GM21576 (cell line): ENCODE measurements around the gene NFE2L2.
"Not testable (repeated sequence)": the region's sequence is repeated elsewhere in the genome, so short reads cannot be mapped to it uniquely, and the experiment has no call there.

ENCODE experiments used
- ATAC-seq: cut with Tn5 transposase; IDR thresholded peaks from one replicate; pipeline ENCODE4 v1.9.1; 2021; ENCODE audit warnings: mild to moderate bottlenecking, moderate library complexity; ENCODE audit not compliant: unreplicated experiment

The NFE2L2 gene

DNA sequence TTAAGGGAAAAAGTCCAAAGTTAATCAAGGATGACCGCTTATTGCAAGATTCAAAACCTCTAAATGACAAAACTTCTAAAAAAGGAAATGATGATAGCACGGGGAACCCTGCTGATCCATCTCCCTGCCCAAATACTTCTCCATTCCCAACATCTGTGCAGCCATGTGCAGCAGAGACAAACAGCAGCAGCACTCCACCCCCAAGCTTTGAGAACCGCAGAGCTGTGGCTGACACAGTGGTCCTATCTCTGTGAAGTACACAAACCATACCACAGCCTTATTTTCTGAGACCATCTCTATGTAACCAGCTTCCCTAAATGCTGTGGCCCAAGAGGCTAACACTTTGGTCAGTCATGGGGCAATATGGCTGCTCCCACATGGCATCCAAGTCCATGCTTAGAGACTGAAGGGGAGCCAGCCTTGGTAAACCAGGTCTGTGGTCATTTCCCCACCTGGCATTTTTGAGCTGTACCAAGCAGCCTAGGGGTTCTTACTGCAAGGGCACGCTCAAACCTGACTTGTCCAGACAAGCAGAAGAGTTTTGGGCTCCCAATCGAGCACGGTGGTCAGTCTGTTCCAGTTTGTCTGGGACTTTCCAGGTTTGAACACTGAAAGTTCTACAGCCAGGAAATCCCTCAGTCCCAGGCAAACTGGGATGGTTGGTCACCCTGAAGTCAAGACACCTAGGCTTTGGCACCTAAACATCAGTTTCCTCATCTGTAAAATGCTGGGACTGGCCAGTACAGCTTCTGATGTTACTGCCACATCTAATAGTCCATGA, 17.1 kb upstream of the NFE2L2 start:
- ATAC-seq, result peak; percentile 62

DNA sequence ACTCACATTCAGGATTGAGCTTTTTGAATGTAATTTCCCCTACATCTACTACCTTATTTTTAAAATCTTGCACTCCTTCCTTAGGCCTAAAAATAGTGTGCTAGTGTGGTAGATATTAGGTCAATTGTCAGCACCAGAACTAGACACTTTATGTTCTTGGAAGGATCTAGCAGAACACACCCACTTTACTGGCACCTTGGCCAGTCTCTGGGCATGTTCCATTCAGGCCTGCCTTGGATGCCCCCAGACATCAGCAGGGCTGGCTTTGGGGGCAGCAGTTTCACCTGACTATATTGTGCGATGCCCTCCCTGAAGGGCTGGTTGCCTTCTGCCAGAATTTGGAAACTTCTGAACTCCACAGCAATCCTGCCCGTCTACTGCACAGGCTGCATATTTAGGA, 15.3 kb upstream of the NFE2L2 start:
- ATAC-seq, result no peak

DNA sequence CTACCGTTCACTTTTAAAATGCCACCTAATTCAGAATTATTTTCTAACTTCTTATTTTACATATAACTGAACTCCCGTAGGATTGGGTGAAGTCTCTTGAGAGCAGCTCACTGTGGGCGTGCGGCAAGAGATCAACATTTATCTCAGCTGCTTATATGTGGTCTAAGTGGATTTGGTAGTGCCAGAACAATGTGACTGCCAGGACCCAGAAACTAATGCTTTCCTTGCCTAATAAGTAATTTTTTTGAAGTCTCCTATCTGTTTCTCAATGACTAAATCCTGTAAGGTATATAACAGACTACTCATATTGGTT, 11.2 kb upstream of the NFE2L2 start:
- no peak for ATAC-seq

DNA sequence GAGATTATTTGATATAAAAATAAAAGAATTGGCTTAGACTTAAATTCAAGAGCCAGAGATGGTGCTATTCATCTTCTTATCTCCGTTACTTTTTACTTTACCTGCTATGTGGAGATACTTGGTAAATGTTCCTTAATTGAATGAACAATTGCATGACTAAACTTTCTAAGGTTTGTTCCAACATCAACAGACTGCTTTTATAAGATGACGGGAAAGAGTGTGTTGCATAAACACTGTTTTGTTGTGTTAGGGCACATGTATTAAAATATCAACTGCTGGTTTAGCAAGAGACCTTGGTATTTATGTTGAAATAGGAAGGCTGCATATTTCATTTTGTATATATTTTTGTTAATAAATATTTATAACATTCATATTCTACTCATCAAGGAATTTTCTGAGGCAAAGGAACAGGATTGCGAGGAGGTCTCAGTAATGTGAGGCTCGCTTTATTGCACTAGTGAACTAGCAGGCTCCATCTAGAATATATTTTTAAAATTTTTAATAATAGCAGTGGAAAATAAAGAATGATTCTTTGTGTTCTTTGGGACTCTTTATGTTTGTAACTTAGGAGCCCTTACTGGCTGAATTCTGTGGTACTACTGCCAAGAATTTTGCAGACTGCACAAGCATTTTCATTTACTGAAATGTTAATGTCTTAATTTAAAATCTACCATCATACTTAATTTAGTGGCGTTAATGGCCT, 10.7 kb upstream of the NFE2L2 start:
- no peak for ATAC-seq

DNA sequence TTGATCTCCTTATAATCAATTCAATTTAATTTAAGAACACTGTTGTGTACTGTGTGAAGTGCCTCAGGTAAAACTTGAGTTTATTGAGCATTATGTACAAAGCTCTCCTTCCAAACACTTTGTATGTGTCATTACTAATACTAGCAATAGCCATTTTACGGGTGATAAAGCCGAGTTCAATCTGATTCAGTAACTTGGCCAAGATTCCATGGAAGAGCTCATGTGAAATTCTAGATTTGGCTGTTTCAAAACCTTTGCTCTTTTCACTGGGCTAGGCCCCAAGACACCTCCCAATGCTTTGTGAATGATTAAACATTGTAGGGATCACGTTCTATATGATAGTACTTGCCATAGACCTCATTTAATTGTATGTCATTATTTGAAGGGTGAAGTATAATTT, 8.9 kb upstream of the NFE2L2 start:
- no peak for ATAC-seq

DNA sequence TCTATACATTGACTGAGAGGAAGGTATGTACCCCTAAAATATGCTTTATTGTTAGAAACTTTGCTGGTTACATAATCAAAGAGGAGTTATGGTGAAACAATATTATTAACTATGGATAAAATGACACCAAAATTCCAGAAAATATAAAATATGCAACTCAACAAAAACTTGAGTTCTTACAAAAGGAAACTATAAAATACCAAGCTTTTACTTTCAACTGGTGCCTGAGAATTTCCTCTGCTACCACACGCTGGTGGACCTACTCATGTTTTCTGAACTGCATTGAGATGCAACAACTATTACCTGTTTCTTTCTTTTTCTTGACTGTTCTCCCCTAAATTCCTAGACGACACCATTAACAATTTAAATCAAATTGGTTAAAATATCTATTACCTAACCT, 8.2 kb upstream of the NFE2L2 start:
- ATAC-seq, result no peak

DNA sequence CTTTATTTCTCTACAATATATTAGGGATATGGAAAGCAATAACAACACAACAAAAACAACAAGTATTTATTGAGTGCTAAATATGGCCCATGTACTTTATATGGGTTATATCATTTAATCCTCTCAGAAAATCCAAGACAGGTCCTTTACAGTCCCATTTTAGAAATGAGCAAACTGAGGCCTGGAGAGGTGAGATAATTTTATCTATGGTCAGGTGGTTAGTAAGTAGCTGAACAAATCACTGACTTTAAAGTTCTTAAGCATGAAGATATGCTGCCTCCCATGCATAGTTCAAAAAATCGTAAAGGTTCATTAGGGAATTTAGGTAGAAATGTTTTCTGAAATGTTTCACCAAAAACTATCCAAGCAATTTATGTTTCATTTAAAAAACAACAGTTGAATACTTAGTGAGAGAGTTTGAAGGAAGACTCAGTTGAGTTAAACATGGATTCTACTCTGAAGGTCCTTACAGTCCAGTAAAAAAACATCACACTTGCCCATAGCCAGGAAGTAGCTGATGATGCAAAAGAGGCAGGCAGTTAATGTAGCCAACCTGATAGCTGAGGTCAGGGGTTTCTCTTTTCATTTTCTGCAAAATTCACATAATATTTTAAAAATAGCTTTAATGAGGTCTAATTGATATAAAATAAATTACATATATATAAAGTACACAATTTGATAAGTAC, 7.6 kb upstream of the NFE2L2 start:
- peak; percentile 53 for ATAC-seq

DNA sequence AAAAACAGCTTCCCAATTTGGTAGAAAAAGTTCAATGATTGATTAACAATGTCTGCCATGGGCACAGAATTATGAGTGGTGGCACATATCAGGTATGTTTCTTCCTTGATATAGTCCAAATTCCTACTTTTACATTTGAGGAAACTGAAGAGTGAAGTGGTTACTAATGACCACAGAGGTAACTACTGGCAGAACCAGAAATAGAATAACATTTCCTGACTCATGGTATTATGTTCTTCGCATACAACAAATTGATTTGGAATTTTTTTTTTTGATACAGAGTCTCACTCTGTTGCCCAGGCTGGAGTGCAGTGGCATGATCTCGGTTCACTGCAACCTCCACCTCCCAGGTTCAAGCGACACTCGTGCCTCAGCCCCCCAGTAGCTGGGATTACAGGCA, 6.0 kb upstream of the NFE2L2 start:
- ATAC-seq, result no peak

DNA sequence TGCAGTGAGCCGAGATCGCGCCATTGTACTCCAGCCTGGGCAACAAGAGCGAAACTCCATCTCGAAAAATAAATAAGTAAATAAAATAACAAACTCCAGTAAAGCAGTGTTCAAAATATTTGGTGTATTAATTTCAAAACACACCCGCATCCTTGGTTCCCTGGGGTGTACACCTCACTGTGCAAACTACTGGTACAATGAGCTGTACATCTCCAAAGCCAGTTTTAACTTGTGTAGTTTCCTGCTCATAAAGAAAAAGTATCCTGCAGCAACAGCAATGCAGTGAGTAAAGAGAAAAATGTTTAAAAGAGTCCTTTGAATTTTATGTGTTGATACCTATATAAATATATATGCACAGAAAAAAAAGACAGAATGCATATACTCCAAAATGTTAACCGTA, 4.4 kb upstream of the NFE2L2 start:
- no peak for ATAC-seq

DNA sequence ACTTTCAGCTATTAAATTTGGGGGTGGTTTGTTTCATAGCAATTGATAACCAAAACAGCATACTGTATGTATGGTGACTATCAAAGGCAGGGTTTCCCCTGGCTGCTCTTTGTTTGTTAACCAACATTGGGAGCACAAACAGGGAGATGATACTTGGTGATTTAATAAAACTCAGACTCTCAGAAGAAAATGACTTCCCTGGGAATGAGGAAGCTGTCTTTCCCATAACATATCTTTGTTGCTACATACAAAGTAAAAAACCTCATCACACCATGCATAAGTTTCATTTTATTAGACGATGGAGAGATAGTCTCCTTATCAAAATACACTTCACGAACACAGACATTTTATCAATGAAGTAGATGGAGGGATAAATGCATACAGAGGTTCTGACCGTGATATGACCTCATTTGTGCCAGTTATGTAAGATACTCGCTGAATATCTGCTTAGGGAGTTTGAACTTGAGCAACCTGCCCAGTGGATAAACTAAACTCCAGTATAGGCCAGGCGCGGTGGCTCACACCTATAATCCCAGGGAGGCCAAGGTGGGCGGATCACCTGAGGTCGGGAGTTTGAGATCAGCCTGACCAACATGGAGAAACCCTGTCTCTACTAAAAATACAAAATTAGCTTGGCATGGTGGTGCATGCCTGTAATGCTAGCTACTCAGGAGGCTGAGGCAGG, 3.8 kb upstream of the NFE2L2 start:
- ATAC-seq, result no peak

DNA sequence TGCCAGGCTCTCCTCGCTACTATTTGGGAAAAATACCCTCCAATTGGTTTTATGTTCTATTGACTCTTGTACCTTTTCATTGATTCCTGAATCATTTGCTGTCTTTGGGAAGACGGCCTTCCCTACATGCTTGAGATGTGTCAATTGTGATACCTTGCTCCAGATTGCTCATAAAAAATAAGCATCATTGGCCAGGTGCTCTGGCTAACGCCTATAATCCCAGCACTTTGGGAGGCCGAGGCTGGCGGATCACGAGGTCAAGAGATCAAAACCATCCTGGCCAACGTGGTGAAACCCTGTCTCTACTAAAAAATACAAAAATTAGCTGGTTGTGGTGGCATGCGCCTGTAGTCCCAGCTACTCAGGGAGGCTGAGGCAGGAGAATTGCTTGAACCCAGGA, 2.4 kb upstream of the NFE2L2 start:
- ATAC-seq, result not testable (repeated sequence)

DNA sequence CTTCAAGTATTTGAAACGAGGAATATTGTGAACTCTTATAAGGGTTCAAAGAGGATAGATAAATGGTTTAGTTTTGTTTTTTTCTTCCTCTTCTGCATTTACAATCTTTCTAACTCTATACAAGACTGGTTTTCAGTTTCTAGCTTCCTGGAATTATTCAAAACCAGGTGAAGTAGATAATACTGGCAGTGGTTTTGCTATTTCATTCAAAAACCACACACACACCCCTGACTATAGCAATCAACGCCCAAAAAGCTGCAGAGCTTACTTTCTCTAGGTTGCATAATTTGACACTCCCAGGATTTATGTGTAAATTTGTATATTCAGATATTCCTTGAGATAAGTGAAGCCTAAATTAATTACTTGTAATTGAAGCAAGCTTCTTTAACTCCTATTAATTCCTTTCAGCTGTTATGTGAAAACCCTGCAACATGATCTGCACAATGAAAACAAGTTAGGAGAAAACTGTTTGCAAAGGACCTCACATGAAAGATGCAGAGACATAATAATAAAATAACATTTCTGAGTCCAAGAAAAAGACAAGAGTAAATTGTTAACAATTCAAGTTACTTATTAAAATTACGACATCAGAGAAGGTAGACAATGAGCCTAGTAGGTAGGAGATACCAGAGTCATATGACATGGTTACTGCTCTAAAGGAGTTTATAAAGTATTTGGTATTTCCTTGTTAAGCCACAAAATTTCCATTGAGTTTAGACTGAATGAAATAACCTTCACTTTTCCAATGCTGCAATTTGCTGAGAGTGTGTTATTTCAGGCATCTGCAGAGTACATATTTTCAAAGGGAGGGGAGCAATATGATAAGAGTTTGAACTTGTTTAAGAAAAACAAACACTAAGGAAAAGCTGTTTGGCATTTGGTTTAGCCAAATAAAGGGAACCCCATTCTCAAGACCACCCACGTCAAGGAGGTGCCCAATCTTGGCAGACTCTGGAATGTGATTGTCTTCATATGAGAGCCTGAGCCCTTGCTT, 1.6 kb upstream of the NFE2L2 start:
- peak; percentile 21 for ATAC-seq

DNA sequence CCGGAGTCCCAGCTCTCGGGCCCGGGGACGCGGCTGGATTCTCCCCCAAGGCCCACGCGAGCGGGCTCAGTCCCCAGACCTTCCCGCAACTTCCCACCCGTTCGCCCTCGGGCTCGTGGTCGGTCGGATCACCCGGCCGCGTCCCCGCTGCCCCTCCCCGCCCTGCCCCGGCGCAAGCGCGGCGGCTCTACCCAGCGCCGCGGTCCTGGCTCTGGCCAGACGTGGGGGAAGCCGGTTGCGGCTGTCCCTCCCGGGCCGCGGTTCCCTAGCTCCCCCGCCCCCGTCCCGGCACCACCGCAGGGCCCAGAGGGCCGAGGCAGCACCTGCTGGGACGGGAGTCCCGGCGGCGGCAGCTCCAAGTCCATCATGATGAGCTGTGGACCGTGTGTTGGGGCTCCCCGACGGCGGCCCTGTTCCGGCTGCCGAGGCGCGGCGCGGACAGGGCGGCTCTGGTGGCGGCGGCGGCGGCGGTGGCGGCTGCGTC, 276 bp downstream of the NFE2L2 start:
- ATAC-seq, result peak; percentile 16

DNA sequence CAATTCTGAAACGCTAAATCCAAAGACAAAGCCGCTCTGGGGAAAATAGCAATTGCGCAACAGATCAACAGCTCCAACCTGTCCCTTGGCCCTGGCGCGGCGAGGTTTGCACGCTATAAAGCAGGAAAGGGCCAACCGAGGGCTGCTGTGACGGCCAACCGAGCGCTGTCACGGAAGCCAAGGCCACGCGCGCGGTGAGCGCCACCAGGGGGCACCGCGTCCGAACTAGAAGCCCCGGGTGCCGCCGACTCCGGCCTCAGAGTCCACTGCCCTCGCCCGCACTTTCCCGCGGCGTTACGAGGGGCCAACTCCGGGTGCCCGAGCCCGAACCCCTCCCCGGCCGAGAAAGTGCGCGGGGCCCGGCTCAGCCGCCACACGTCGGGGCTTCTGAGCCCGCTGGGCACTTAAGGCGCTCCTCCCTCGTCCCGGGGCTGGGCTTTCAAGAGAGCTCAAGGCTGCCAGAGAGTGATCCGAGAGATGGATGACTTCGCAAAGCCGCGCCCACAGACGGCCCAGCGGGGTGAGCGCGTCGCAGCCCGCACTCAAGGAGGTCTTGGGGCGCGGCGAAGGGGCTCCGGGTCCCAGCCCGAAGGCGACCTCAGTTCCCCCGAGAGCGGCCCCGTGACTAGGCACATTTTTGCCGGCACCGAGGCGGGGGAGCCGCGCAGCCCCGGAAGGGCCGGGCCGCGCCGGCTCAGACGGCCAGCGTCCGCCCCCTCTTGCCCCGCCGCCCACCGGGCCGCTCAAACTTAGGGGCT, 897 bp downstream of the NFE2L2 start:
- peak; percentile 49 for ATAC-seq

DNA sequence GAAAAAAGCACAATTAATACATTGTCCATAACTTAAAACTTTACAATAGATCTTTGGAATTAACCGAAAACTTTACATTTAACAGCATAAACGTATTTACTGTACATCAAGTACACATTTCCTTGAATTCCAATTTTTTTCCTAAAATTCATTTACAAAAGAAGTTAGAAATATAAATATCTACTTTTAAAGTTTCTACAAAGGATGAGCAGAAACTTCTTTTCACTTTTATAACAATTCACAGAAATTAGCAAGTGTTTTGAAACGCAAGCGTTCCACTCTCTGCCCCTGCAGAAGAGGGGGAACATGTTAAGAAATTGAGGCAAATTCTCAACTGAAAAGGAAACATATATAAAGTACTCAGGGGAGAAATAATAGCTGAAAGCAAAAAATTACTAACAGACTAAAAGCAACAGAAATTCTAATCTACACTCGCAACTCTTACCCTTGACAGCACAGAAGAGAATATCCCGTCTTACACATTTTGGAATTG, 1.5 kb downstream of the NFE2L2 start:
- ATAC-seq, result no peak

DNA sequence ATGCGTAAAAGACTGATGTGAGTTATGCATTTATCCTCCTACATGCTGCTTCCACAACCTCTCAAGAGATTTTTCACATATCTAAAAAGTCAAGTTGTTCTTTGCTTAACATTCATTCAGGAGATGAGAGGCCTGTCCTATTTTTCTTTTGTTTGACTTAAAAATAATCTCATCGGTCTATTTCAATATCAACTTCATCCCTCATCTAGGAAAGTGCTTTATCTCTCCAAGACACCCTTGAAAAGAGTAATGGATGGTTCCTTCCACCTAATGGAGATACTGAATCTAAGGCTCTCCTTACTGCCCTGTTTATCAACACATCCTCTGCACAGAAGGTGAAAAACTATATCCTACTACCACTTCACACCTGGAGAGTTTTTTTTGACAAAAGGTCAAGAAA, 2.4 kb downstream of the NFE2L2 start:
- ATAC-seq, result no peak

DNA sequence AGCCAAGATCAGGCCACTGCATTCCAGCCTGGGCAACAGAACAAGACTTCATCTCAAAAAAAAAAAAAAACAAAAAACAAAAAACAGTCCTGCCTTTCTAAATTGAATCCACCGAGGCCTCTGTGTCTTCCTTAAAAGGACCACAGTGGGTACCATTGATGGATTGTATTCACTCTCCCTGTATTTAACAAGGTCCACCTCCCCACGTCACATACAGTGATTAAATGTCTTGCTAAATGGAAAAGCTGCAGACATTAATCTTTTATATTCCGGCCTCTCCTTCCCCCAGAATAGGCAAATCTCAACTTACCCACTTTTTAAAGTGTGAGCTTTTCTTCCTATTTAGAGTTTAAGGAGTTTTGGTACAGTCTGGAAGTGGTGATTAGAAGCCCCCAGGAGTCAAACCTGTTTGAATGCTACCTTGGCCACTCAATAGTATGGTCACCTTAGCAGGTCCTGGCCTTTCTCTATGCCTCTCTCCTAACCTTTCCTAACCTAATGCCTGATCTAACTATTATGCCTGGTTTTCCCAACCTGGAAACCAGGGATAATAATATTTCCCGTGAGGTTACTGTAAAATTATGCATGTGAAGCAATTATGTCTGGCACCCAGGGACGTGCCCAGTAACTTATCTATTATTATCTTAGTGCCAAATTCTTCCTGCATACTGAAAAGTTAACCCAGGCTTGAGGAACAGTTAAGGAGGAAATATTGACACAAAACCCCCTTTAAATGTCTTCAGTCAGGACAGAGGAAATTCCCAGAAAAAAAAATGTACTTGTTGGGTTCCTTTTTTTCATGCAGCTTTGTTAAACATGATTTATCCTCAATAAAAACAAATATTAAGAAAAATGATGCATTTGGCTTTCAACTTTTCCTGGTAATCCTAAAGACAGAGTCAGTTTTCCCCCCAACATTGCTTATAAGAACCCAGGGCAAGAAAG, 3.1 kb downstream of the NFE2L2 start:
- ATAC-seq, result no peak

DNA sequence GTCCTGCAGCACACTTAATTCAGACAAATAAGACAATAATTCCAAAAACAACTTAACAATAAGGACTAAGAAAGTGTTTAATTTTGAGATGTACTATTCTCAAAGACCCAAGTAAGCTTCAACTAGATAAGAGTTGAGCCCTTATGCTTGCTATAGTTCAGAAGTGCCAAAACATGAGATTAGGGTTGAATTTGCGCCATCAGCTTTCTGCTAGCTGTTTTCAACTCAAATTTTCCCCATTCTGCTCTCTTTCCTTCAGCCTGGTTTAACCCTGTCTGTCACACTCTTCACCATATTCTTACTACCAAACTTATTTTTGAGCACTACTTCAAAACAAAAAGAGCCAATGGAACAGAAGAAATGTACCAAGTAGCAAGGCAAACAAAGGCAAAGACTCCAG, 4.1 kb downstream of the NFE2L2 start:
- ATAC-seq, result no peak
